Keratinocyte (primary cell): ENCODE measurements around the gene SRPX. TPM values are rescaled to one million over a fixed set of nuclear protein-coding genes. Genes with fewer than 3 reads are reported as not detected.

Experiments
- DNase-seq: peaks from one replicate; pipeline ENCODE4 v3.0.0-alpha.2; 2011; ENCODE audit warnings: low read depth, missing footprints, low spot score
- FAIRE-seq: peaks from 2 replicates; lab custom pipeline; 2011; peaks lifted over from hg19 to GRCh38; lab: Jason Lieb, UNC
- H2AFZ ChIP-seq: 2 replicates; pipeline ENCODE4 v1.6.0; 2012; ENCODE audit warnings: low read length, control low read depth, inconsistent platforms; ENCODE audit not compliant: control insufficient read depth
- H3K27ac ChIP-seq: 2 replicates; pipeline ENCODE4 v1.5.1; 2011; ENCODE audit warnings: low read length; ENCODE audit not compliant: control insufficient read depth, insufficient read depth
- H3K27me3 ChIP-seq: 3 replicates; pipeline ENCODE4 v1.6.0; 2011; ENCODE audit warnings: low read length; ENCODE audit not compliant: control insufficient read depth, insufficient read depth; ENCODE audit errors: extremely low read depth
- H3K36me3 ChIP-seq, 2 experiments: 2 replicates in 1 of 2; 3 replicates in 1 of 2; pipeline ENCODE4 v1.5.1; 2011; ENCODE audit warnings: low read length in 2 of 2, mild to moderate bottlenecking in 1 of 2; ENCODE audit not compliant: control insufficient read depth in 2 of 2, insufficient read depth in 2 of 2; ENCODE audit errors: extremely low read depth in 1 of 2
- H3K4me1 ChIP-seq: 3 replicates; pipeline ENCODE4 v1.5.1; 2011; ENCODE audit warnings: low read length; ENCODE audit not compliant: control insufficient read depth, insufficient read depth; ENCODE audit errors: extremely low read depth
- H3K4me2 ChIP-seq: 3 replicates; pipeline ENCODE4 v1.6.0; 2011; ENCODE audit warnings: low read depth, low read length; ENCODE audit not compliant: control insufficient read depth, insufficient read depth; ENCODE audit errors: extremely low read depth
- H3K4me3 ChIP-seq, 3 experiments: fragments of 200-600 bp in 1 of 3; sonication (generic) in 1 of 3; 2 replicates in 2 of 3; 3 replicates in 1 of 3; pipeline ENCODE4 v1.5.1; 2011 to 2016; ENCODE audit warnings: low read length in 3 of 3, mild to moderate bottlenecking in 3 of 3, control low read depth in 2 of 3, inconsistent platforms in 1 of 3, low read depth in 1 of 3, mixed read lengths in 1 of 3, mixed run types in 1 of 3, moderate library complexity in 1 of 3; ENCODE audit not compliant: control insufficient read depth in 2 of 3, insufficient read depth in 2 of 3; ENCODE audit errors: extremely low read depth in 1 of 3
- H3K79me2 ChIP-seq: 2 replicates; pipeline ENCODE4 v1.6.0; 2012; ENCODE audit warnings: low read length; ENCODE audit not compliant: control insufficient read depth, insufficient read depth
- H3K9ac ChIP-seq: 3 replicates; pipeline ENCODE4 v1.6.0; 2011; ENCODE audit warnings: low read length; ENCODE audit not compliant: control insufficient read depth, insufficient read depth; ENCODE audit errors: extremely low read depth
- H3K9me1 ChIP-seq: 3 replicates; pipeline ENCODE4 v1.6.0; 2011; ENCODE audit warnings: low read length; ENCODE audit not compliant: control insufficient read depth, insufficient read depth; ENCODE audit errors: extremely low read depth
- H3K9me3 ChIP-seq: 2 replicates; pipeline ENCODE4 v1.5.1; 2012; ENCODE audit warnings: low read depth, low read length; ENCODE audit not compliant: control insufficient read depth
- H4K20me1 ChIP-seq: 3 replicates; pipeline ENCODE4 v1.6.0; 2011; ENCODE audit warnings: low read length; ENCODE audit not compliant: control insufficient read depth, insufficient read depth; ENCODE audit errors: extremely low read depth
- EZH2 ChIP-seq: IDR thresholded peaks from one replicate; pipeline ENCODE4 v1.6.1; 2012; ENCODE audit warnings: inconsistent platforms, mild to moderate bottlenecking, low read length, moderate library complexity
- dilution Hi-C: fragments of 300-500 bp; cut with MboI; formaldehyde crosslinking; loops from one replicate; pipeline ENCODE4 v1.7.0; 2020; ENCODE audit warnings: low sequenced_read_pairs; ENCODE audit not compliant: extremely low pct_ligation_motif_present
- polyA plus RNA-seq, 5 experiments: library from polyadenylated mRNA; depleted of rRNA in 3 of 5; stranded (reverse) in 3 of 5; stranded (forward) in 1 of 5; unstranded in 1 of 5; fragments of >200 nt; gene quantifications; 1 replicate in 1 of 5; 2 replicates in 3 of 5; 3 replicates in 1 of 5; pipeline versions ENCODE4 v1.2.1 to v1.2.3, GENCODE V29; 2011 to 2012; ENCODE audit warnings: missing spikeins in 2 of 5, low read depth in 1 of 5, low replicate concordance in 1 of 5
- TF ChIP-seq, protein P1 (sequence below), 3 experiments: IDR thresholded peaks in 1 of 3; conservative IDR thresholded peaks in 1 of 3; optimal IDR thresholded peaks in 1 of 3; 2 replicates in 2 of 3; 3 replicates in 1 of 3; pipeline versions ENCODE3 to v1.5.1; 2011; ENCODE audit warnings: low read length in 3 of 3, mild to moderate bottlenecking in 3 of 3, moderate library complexity in 2 of 3, control low read depth in 1 of 3, inconsistent platforms in 1 of 3; ENCODE audit not compliant: insufficient read depth in 2 of 3; ENCODE audit errors: extremely low read depth in 1 of 3

The SRPX gene
- polyA plus RNA-seq, 1 donor (not counting 4 experiments of a cell fraction or from before 2014, with no cell fraction given) = 53.8 TPM

DNA sequence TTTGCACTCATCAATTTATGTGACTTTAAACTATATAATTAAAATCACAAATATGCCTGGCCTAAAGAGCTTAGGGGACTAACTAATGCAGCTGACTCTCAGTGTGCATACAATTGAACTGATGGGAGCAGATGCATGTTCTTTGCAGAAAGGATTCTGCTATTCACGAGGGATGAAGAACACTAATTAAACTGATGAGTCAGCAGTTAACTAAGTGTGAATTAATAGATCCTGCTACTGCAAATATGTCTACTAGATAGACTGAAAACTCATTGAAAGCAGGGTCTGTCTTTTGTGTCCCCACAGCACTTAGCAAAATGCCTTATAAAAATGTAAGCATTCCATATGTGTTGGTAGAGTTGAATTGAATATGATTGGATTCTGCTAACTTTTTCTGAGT is 104.0 kb downstream of the SRPX start:
- Histone ChIP-seq H4K20me1 (no peaks in the 10 kb centered on the region), H3K27me3 (no peaks in the 10 kb centered on the region), H3K9me1 (no peaks in the 10 kb centered on the region), H3K9me3 (no peaks in the 10 kb centered on the region), H3K4me2 (no peak overlapping the region), H3K36me3 (no peaks in the 10 kb centered on the region), H3K4me1 (no peaks in the 10 kb centered on the region), H3K4me3 (no peak overlapping the region), H3K27ac (no peak overlapping the region), H3K79me2 (no peaks in the 10 kb centered on the region), H3K9ac (no peak overlapping the region), H2AFZ (no peak overlapping the region)
- DNase-seq = no peak
- dilution Hi-C loops = no loop called here
- TF ChIP-seq, protein P1, sequence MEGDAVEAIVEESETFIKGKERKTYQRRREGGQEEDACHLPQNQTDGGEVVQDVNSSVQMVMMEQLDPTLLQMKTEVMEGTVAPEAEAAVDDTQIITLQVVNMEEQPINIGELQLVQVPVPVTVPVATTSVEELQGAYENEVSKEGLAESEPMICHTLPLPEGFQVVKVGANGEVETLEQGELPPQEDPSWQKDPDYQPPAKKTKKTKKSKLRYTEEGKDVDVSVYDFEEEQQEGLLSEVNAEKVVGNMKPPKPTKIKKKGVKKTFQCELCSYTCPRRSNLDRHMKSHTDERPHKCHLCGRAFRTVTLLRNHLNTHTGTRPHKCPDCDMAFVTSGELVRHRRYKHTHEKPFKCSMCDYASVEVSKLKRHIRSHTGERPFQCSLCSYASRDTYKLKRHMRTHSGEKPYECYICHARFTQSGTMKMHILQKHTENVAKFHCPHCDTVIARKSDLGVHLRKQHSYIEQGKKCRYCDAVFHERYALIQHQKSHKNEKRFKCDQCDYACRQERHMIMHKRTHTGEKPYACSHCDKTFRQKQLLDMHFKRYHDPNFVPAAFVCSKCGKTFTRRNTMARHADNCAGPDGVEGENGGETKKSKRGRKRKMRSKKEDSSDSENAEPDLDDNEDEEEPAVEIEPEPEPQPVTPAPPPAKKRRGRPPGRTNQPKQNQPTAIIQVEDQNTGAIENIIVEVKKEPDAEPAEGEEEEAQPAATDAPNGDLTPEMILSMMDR (optimal IDR thresholded peaks at IDR 0.05 in 1 of 3, IDR thresholded peaks at IDR 0.05 in 1 of 3, conservative IDR thresholded peaks at IDR 0.05 in 1 of 3; ENCODE audit: extremely low read depth in 1 of 3, insufficient read depth in 2 of 3, low read length in 3 of 3) = no peak
- TF ChIP-seq EZH2 = no peak
- FAIRE-seq = no peak

DNA sequence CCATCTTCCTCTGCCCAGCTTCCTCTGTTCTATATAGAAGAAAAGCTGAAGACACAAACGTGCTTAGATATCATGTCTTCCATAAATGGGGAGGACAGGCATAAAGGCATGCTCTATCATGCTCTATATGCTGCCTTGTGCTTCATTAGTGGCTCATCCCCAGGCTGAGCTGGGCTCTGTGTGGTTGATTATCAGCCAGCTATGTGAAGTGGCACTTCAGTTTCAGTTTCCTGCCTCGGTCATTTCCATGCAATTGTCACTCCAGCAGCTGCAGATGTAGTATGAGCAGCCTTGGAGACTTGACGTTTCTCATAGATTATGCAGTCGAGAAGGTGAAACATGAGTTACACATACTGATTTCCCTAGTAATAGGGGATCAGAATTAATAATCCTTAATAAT is 108.1 kb downstream of the SRPX start:
- Histone ChIP-seq H3K4me3 (no peak overlapping the region), H3K27me3 (no peaks in the 10 kb centered on the region), H3K9me1 (no peaks in the 10 kb centered on the region), H3K27ac (no peak overlapping the region), H2AFZ (no peak overlapping the region), H3K4me2 (no peak overlapping the region), H3K9me3 (no peaks in the 10 kb centered on the region), H3K79me2 (no peaks in the 10 kb centered on the region), H3K36me3 (no peaks in the 10 kb centered on the region), H4K20me1 (no peaks in the 10 kb centered on the region), H3K9ac (no peak overlapping the region), H3K4me1 (no peaks in the 10 kb centered on the region)
- no peak for DNase-seq
- dilution Hi-C loops = no loop called here
- FAIRE-seq = no peak
- no peak for TF ChIP-seq EZH2
- TF ChIP-seq, protein P1 (optimal IDR thresholded peaks at IDR 0.05 in 1 of 3, IDR thresholded peaks at IDR 0.05 in 1 of 3, conservative IDR thresholded peaks at IDR 0.05 in 1 of 3; ENCODE audit: extremely low read depth in 1 of 3, insufficient read depth in 2 of 3, low read length in 3 of 3) = no peak
